ENCODE measurements around the gene CCS. TPM values are rescaled to one million over a fixed set of nuclear protein-coding genes. Genes with fewer than 3 reads are reported as not detected.

The CCS gene
- total and polyA plus RNA-seq, 9 of the 15 experiments (the other 6 are each of a cell fraction or from before 2014, with no cell fraction given) = 1.1 to 46.6 (median 26.8) TPM

- TF ChIP-seq E2F6 (IDR thresholded peaks at IDR 0.05; ENCODE audit: borderline replicate concordance in 1 of 2, extremely low read depth in 1 of 2, insufficient read depth in 1 of 2, insufficient read length in 1 of 2, low read depth in 1 of 2, low read length in 1 of 2, poor library complexity in 1 of 2, severe bottlenecking in 1 of 2) (peak in 1 of 2 experiments; percentile 8), ZNF347 (CRISPR knock-in tag; IDR thresholded peaks at IDR 0.05; ENCODE audit: low read depth) (no peak), ASH1L (IDR thresholded peaks at IDR 0.05; ENCODE audit: borderline replicate concordance, low read depth, partially characterized antibody) (no peak), DLX4 (CRISPR knock-in tag; IDR thresholded peaks at IDR 0.05) (no peak), ZBTB1 (CRISPR knock-in tag; IDR thresholded peaks at IDR 0.05; ENCODE audit: borderline replicate concordance, low read depth) (no peak), ARHGAP35 (IDR thresholded peaks at IDR 0.05; ENCODE audit: partially characterized antibody) (no peak), HDAC1 (IDR thresholded peaks at IDR 0.05) (peak in 1 of 2 experiments; percentile 84; a peak in 2 of 4 replicates), ZBTB12 (CRISPR knock-in tag; IDR thresholded peaks at IDR 0.05) (no peak), ARID2 (IDR thresholded peaks at IDR 0.05) (no peak), PTBP1 (IDR thresholded peaks at IDR 0.05; ENCODE audit: low read depth, low read length) (peak; percentile 96), OTX1 (CRISPR knock-in tag; IDR thresholded peaks at IDR 0.05) (no peak), TEAD2 (tag; IDR thresholded peaks at IDR 0.05) (no peak), HDAC2 (IDR thresholded peaks at IDR 0.05) (peak; percentile 99), ZBTB5 (IDR thresholded peaks at IDR 0.05) (no peak), RBM25 (IDR thresholded peaks at IDR 0.05; ENCODE audit: low read depth, low read length, severe bottlenecking) (peak; percentile 92), ZNF436 (CRISPR knock-in tag; IDR thresholded peaks at IDR 0.05) (no peak), NKRF (IDR thresholded peaks at IDR 0.05; ENCODE audit: borderline replicate concordance) (no peak), TCF15 (CRISPR knock-in tag; IDR thresholded peaks at IDR 0.05) (no peak), ARNT (IDR thresholded peaks at IDR 0.05) (0 out of 4 replicates have a peak, but pooled peaks of 1 of the 2 experiments have one; percentile 63)
Measured at GRCh38 chr11:66546368-66546965, 46.5 kb upstream of the CCS start, which contains the start of gene ACTN3 (continued).
